ENCODE data around the gene MLKL. TPM values are rescaled to one million over a fixed set of nuclear protein-coding genes. Genes with fewer than 3 reads are reported as not detected.

Gene MLKL
- total RNA-seq = 22.8 and 28.5 TPM in 2 replicates

DNA sequence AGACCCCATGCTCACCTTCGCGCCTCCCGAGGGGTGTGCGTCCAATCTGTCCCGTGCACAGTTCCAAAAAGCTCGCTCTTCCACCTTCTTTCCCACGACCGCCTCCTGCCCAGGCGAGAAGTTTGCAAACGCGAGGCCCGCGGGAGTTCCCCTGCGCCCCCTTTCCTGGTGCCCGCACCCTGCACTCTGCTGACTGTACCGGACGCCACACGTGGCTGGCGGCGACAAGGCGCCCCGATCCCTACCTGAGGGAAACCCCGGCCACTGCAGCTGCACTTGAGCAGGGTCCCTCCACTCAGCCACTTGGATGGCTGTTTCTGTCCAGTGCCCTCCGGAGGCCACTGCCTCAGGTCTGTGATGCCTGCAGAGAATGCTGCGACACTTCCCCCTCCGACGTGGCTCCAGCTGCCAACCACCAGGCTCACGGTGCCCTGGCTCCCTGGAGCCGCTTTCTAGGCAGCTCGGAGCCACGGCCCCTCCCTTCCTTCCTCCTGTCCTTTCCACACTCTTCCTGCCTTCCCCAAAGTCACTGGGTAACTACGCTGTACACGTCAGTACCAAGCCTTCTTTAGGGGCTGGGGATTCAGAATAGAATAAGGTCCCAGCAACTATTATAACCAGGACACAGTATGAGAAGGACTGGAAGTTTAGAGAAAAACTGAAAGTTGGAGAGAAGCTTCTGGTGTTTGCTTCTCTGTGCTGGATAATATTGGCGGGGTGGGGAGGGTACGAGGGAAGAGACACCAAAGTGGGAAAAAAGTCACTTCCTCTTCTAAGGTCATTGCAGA is at the start of gene MLKL:
Gene MLKL, minus strand, starts transcription at position 425 of the 788 bp plus-strand sequence. CDS start 5,105 bp downstream, outside the sequence.
- no peak for DNase-seq (ENCODE audit: extremely low read depth, low read depth, low spot score)

DNA sequence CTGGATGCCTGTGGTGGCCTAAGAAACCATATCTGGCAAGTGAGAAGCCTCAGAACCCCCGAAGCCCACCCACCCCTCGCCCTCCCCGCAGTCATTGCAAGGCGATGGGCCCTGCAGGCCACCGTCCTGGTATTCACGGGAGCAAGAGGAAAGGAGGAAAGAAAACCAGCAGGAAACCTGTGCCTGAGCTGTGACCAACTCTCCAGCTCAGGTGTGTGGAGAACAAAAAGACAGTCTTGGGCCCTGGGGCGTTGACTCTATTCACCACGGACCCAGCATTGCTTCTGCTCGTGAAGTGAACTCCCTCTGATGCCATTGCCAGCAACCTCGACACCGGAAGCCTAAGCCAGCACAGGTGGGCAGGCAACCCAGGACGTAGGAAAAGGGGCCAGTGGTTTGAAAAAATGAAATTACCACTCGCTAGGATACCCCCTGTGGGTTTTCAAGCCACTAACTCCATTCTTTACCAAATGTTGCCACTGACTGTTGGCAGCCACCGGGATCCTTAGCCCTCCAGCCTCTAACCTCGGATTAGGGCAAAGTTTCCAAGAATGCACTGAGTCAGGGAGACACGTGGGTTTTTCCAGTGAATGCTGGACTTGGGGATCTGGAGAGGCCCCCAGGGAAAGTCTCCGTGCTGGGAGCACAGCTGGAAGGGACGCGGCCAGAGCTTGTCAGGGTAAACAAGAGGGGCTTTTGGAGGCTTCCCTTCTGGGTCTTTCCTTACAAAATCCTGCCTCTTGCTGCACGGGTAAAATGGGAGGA is 48.8 kb upstream of the MLKL start:
- no peak for DNase-seq (ENCODE audit: extremely low read depth, low read depth, low spot score)

- DNase-seq (ENCODE audit: extremely low read depth, low read depth, low spot score) = no peak
Observed at GRCh38 chr16:74748616-74749026, 48.0 kb upstream of the MLKL start.

DNA sequence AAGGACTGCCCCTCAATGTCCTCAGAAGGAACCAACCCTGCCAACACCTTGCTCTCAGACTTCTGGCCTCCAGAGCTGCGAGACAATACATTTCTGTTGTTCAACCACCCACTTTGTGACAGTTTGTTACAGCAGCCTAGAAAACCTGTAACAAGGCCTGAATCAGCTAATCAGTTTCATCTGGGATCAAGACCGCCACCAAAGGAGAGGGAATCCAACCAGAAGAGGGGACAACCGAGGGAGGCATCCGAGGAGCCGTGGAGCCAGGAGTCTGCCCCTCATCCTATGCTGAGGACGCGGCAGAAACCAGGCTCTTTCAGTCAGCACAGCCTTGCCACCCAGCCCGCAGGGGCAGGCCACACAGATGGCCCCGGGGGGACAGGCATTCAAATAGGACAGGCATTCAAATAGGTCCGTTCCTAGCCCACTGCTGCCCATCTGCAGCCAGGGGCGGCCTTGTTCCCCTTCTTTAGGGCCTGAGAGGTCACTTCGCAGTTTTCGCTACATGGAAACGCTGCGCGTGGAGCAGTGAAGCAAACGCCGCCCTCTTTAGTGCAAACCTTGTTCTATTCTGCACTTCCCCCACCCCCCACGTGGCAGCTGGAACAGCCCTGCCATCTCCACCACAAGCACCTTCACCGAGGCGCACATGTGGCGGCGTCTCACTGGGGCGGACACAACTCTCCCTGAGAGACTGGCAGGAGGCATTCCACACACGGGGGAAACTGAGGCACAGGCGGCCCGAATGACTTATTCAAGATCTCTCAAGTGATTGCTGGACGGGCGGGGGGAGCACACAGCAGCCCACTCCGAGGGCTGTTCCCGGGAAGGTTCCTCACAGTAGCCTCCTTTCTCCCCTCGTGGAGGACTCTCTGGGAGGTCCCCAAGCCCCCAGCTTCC is 47.3 kb upstream of the MLKL start:
- no peak for DNase-seq (ENCODE audit: extremely low read depth, low read depth, low spot score)

GRCh38 chr16:74745926-74746325 is 45.3 kb upstream of the MLKL start:
- DNase-seq (ENCODE audit: extremely low read depth, low read depth, low spot score) = no peak

GRCh38 chr16:74745109-74745615 is 44.5 kb upstream of the MLKL start:
- no peak for DNase-seq (ENCODE audit: extremely low read depth, low read depth, low spot score)

DNA sequence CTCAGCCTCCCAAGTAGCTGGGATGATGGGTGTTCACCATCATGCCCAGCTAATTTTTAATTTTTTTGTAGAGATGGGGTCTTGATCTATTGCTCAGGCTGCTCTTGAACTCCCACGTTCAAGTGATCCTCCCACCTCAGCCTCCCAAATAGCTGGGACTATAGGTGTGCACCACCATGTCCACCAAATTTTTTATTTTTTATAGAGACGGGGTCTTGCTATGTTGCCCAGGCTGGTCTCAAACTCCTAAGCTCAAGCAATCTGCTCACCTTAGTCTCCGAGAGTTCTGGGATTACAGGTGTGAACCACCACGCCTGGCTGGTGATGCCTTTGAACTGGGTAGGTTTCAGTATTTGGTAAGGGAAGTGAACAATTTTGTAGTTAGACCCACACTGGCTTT is 43.9 kb upstream of the MLKL start:
- no peak for DNase-seq (ENCODE audit: extremely low read depth, low read depth, low spot score)

GRCh38 chr16:74743668-74744299 is 43.1 kb upstream of the MLKL start:
- DNase-seq (ENCODE audit: extremely low read depth, low read depth, low spot score) = no peak

DNA sequence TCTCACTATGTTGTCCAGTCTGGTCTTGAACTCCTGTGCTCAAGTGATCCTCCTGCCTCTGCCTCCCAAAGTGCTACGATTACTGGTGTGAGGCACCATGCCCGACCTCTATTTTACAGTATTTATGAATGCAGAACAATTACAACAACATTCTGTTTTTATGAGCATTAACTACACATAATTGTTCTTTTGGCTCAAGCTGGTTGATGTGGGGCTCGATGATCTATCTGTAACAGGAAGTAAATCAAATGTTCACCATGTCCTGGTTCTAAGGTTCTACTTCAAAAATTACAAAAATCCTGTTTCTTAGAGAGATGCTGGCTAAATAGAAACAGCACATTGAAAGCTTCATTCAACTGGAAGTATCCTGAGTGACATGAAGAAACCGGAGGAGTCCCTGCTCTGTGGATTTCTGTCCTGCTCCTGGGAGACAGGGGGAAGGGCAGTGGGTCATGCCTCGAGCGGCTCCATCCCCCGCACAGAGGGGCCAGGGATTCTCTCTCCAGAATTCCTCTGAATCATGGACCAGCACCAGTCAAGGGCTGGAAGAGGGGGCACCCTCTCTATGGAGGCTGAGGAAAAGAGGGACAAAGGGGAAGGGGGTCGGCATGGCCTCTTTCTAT is 42.5 kb upstream of the MLKL start:
- no peak for DNase-seq (ENCODE audit: extremely low read depth, low read depth, low spot score)

GRCh38 chr16:74742051-74742481 is 41.4 kb upstream of the MLKL start:
- DNase-seq (ENCODE audit: extremely low read depth, low read depth, low spot score) = no peak

DNA sequence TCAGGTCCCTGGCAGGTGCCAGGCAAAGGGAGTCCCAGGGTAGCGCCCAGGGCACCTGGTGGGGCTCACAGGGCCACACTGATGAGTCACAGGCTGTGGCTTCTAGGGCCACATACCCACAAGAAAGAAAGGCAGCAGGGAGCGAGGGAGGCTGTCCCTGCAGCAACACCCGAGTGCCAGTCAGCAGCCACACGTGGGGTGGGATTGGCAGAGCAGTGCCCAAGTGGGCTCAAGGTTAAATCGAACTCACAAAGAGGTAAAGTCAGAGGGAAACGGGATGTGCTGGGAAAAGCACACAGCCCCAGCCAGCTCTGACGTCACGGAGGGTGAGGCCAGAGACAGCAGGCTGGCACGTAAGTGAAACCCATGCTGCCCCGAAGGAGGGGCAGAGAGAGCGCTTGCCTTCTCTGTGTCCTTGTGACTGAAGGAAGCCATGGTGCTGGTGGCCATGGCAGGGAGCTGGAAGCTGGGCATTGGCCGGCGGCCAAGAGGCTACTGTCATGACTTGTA is 40.2 kb upstream of the MLKL start:
- no peak for DNase-seq (ENCODE audit: extremely low read depth, low read depth, low spot score)

DNA sequence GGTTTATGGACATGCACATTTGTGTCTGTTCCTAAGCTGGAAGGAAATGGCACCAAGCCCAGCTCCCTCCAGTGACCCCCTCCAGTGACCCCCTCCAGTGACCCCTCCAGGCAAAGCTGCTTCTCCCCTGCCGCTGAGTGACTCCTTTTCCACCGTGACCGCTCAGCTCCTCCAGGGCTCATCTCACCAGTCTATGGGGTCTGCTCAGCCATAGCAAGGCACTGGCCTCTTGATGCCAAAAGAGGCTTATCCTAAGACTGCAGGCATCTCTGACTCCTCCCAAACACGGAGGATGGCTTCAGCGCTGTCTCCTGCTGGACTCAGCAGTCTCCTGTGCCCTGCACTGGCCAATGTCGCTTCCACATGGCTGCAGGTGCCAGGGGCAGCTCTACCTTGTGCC is 38.6 kb upstream of the MLKL start:
- DNase-seq (ENCODE audit: extremely low read depth, low read depth, low spot score) = no peak

DNA sequence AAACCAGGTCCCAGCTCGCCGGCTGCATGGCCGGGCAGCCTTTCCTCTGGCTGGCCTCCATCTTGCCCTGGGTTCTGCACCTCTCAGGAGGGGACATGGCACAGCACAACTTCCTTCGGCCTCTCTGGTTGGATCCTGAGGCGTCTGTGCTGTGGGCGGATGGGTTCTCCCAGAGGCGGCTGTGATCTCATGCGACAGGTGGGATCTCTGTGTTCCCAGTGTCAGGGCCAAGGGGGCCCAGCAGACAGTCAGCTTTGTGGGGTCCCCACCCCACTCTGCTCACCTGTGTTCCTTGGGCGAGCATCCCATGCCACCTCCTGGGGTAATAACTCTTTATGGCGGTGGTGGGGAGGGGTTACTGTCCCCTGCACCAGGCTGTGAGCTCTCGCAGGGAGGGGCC is 38.2 kb upstream of the MLKL start:
- no peak for DNase-seq (ENCODE audit: extremely low read depth, low read depth, low spot score)

- no peak for DNase-seq (ENCODE audit: extremely low read depth, low read depth, low spot score)
Observed at GRCh38 chr16:74738113-74738541, 37.5 kb upstream of the MLKL start.

DNA sequence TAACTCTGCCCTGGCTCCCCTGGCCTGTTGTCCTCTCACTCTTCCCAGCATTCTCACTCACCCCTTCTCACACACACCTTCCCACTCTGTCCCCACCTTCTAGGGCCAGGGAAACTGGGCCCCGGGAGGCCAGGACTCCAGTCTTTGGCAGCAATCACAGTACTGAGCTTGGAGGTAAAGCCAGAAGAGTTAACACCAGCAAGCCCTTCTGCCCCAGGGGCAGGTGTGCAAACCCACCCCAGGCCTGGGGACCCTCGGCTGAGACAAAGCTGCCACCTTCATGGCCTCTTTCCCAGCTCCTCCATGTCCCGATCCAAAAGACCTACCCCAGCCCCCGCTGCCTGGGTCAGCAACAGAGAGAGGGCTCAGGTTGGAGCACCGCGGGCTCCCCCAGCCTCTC is 36.9 kb upstream of the MLKL start:
- no peak for DNase-seq (ENCODE audit: extremely low read depth, low read depth, low spot score)

GRCh38 chr16:74736531-74737157 is 36.0 kb upstream of the MLKL start:
- DNase-seq (ENCODE audit: extremely low read depth, low read depth, low spot score) = no peak

DNA sequence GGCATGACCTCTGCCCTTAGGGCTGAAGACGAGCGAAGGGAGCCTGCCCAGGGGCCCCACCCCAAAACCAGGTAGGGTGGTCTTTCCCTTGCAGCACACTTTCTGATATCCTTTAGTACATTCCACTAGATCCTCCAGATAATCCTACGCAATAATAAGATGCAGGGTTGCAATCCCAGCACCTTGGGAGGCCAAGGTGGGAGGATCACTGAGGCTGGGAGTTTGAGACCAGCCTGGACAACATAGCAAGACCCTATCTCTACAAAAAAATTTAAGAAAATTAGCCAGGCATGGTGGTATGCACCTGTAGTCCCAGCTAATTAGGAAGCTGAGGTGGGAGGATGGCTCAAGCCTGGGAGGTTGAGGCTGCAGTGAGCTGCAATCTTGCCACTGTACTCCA is 34.9 kb upstream of the MLKL start:
- no peak for DNase-seq (ENCODE audit: extremely low read depth, low read depth, low spot score)

DNA sequence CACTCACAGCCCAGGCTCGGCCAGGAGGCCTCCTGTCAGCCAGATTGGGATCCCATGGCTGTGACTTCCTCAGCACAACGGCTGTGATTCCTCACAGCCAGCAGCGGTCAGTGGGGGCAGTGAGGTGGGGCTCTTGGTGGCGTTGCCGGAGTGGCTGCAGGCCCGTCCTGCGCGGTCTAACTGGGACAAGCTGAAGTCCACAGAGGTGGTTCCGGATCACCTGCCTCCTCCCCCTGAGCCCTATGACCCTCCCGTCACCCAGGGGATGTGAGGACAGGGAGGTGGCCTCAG is 34.4 kb upstream of the MLKL start:
- DNase-seq (ENCODE audit: extremely low read depth, low read depth, low spot score) = no peak

- no peak for DNase-seq (ENCODE audit: extremely low read depth, low read depth, low spot score)
Observed at GRCh38 chr16:74734361-74735161, 33.9 kb upstream of the MLKL start.
